ENCODE results near the gene MMP23B.

The MMP23B gene

DNA sequence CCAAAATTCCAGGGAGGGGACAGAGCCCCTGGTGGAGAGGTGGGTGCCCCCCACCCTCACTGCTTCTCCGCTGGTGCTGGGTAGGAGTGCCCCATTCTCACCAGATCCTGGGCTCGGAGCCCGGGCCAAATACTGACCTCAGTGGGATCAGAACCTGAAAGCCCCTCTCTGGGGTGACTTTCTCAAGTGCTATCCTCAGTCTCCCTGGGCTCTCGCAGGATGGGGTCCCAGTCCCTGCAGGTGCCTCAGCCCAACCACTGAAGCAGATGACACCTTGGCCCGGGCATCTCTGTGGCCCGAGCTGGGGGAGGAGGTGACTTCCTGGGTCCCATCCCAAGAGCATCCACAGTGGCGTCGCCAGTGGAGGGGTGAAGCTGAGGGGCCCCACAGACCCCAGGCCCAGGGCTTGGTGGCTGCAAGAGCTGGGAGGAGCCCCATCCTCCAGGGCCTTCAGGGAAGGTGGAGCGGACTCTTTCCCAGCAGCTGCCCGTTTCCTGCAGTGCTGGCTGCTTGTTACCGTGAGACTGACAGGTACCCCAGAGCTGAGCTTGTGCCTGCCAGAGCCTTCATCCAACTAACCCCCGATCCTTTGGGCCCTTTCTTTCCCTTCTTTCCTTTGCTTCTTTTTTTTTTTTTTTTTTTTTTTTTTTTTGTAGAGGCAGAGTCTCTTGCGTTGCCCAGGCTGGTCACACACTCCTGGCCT lies 28.2 kb upstream of the MMP23B start:
- no peak for DNase-seq (ENCODE audit: low read depth)
- TF ChIP-seq CTCF (conservative IDR thresholded peaks at IDR 0.05; ENCODE audit: low read depth, low read length): no peak
- H3K4me3 ChIP-seq (ENCODE audit: low read depth, low read length): no peak overlapping the region

- no peak for DNase-seq (ENCODE audit: low read depth)
- TF ChIP-seq CTCF (conservative IDR thresholded peaks at IDR 0.05; ENCODE audit: low read depth, low read length): no peak
- H3K4me3 ChIP-seq (ENCODE audit: low read depth, low read length): no peak overlapping the region
Observed at GRCh38 chr1:1604374-1605033, 27.5 kb upstream of the MMP23B start.

DNA sequence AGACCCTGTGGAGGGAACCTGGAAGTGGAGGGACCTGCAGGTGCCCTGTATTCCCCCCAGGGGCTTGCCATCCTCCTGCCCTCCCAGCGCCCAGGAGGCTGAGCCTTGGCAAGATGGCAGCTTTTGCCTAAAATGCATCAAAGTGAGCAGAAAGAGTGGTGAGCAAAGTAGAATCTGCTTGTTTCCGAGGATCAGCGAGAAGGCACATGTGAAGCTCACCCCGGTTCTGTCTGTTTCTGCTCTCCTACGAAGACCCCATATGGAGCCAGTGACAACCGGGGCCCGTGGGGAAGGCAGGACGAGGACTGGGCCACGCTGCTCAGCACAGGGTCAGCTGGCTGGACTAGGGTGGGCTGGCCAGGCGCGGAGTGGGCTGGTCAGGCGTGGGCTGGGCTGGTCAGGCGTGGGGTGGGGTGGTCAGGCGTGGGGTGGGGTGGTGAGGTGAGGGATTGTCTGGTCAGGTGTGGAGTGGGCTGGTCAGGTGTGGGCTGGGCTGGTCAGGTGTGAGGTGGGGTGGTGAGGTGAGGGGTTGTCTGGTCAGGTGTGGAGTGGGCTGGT lies 26.9 kb upstream of the MMP23B start:
- no peak for TF ChIP-seq CTCF (conservative IDR thresholded peaks at IDR 0.05; ENCODE audit: low read depth, low read length)
- no peak for DNase-seq (ENCODE audit: low read depth)
- no peak overlapping the region for H3K4me3 ChIP-seq (ENCODE audit: low read depth, low read length)

GRCh38 chr1:1605724-1606123 lies 26.2 kb upstream of the MMP23B start:
- no peak overlapping the region for H3K4me3 ChIP-seq (ENCODE audit: low read depth, low read length)
- TF ChIP-seq CTCF (conservative IDR thresholded peaks at IDR 0.05; ENCODE audit: low read depth, low read length): no peak
- DNase-seq (ENCODE audit: low read depth): no peak

DNA sequence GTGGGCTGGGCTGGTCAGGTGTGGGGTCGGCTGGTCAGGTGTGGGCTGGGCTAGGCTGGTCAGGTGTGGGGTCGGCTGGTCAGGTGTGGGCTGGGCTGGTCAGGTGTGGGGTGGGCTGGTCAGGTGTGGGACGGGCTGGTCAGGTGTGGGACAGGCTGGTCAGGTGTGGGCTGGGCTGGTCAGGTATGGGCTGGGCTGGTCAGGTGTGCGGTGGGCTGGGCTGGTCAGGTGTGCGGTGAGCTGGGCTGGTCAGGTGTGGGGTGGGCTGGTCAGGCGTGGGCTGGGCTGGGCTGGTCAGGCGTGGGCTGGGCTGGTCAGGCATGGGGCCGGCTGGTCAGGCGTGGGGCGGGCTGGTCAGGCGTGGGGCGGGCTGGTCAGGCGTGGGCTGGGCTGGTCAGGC lies 25.7 kb upstream of the MMP23B start:
- no peak for TF ChIP-seq CTCF (conservative IDR thresholded peaks at IDR 0.05; ENCODE audit: low read depth, low read length)
- no peak for DNase-seq (ENCODE audit: low read depth)
- H3K4me3 ChIP-seq (ENCODE audit: low read depth, low read length): no peak overlapping the region

GRCh38 chr1:1609822-1610485 lies 22.0 kb upstream of the MMP23B start:
- no peak for DNase-seq (ENCODE audit: low read depth)
- TF ChIP-seq CTCF (conservative IDR thresholded peaks at IDR 0.05; ENCODE audit: low read depth, low read length): no peak
- no peak overlapping the region for H3K4me3 ChIP-seq (ENCODE audit: low read depth, low read length)
